GM21576 (cell line): ENCODE data around the gene TIGD1.

Experiments
- ATAC-seq: cut with Tn5 transposase; IDR thresholded peaks from one replicate; pipeline ENCODE4 v1.9.1; 2021; ENCODE audit warnings: mild to moderate bottlenecking, moderate library complexity; ENCODE audit not compliant: unreplicated experiment

Gene TIGD1

DNA sequence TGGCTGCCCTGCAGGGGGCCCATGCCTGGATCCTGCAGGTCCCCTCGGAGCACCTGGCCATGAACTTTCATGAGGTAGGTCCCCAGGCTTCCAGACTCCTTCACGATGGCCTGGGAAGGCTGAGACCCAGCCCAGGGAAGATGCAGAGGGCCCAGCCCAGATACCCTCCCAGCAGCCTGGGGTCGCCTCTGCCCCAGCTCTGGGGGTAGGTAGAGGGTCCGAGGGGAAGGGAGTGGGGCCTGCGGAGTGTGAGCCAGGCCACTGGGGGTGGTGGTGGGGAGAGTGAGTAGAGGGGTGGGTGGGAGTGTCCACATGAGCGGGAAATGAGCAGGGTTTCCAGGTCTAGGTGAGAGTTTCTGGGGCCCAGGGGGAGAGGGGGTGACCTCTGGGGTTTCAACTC lies 25.6 kb downstream of the TIGD1 start:
- no peak for ATAC-seq

GRCh38 chr2:232523682-232524597 lies 26.4 kb downstream of the TIGD1 start:
- ATAC-seq, result no peak

DNA sequence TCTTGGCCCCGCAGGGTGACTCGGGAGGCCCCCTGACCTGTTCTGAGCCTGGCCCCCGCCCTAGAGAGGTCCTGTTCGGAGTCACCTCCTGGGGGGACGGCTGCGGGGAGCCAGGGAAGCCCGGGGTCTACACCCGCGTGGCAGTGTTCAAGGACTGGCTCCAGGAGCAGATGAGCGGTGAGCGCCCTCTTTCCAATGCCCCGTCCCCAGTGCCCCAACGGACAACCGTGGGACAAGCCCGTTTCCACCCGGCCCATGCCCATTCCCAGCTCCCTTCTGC lies 27.0 kb downstream of the TIGD1 start:
- no peak for ATAC-seq

- ATAC-seq, result no peak
Observed at GRCh38 chr2:232522623-232523401, 27.5 kb downstream of the TIGD1 start.

- no peak for ATAC-seq
Observed at GRCh38 chr2:232521959-232522622, 28.3 kb downstream of the TIGD1 start.

DNA sequence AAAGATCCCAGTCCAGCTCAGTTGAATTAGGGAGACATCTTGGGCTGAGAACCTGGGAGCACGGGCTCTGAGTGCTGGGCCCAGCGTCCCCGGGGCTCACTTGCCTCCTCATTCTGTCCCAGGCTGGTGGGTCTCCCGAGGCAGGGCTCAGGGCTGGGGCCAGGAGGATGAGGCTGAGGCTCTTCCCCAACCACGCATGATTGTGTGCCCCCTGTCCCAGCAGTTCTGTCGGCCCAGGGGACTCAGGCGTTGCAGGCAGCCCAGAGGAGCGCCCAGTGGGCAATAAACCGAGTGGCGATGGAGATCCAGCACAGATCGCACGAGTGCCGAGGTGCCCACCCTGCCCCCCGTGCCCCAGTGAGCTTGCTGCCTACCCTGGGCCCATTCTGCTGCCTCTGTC lies 29.3 kb downstream of the TIGD1 start:
- ATAC-seq, result no peak

- no peak for ATAC-seq
Observed at GRCh38 chr2:232520489-232520888, 29.9 kb downstream of the TIGD1 start.

DNA sequence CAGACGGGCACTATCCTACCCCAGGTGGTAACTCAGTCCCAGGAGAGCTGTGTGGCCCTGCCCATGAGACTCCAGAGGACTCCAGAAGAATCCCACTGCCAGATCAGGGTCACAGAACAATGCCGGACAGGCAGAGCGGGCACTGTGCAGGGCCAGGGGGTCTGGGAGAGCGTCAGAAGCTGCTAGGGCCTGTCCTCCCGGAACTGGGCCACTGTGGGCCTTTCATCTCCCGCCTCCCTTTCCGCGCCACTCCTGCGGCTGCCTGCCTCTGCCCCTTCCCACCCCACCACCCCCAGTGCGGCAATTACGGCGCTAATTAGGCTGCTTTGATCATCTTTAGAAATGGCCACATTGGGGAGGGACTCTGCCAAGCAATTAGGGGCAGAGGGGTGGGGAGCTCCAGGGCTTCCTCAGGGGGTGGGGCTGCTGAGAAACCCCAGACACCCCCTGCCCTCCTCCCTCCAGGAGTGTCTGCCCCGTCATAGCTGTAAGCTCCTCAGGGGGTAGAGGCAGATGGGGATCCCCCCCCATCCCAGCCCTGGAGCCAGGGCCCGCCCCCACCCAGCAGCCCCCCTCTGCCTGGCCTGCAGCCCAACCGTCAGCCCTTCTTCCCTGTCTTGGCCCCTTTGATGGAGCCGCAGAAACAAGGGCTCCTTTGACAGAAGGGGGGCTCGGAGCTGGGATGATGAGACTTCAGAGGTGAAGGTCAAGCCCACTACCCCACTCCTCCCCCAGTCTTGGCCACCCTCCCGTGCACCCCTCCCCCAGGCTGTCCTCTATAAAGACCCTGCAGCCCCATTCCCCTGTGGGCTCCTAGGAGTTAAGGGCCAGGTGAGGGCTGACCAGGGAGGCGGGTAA lies 30.5 kb downstream of the TIGD1 start, which contains the start of gene PRSS56:
TSS of gene PRSS56 (plus strand) at position 808 of the 858 bp plus-strand sequence. CDS start 211 bp downstream, outside the sequence.
- ATAC-seq, result no peak

GRCh38 chr2:232518844-232519243 lies 31.5 kb downstream of the TIGD1 start:
- no peak for ATAC-seq

GRCh38 chr2:232516551-232516950 lies 33.8 kb downstream of the TIGD1 start:
- ATAC-seq, result no peak

DNA sequence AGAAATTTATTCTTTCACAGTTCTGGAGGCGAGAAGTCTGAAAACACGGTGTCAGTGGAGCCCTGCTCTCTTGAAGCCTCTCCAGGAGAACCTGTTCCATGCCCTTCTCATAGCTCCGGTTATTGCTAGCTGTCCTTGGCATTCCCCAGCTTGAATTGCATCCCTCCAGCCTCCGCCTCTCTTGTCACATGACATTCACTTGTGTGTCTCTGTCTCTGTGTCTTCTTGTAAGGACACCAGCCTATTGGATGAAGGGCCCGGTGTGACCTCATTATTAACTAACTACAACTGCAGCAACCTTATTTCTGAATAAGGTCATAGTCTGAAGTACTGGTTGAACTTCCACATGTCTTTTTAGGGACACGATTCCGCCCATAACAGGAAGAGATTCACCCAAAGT lies 34.7 kb downstream of the TIGD1 start:
- no peak for ATAC-seq

- ATAC-seq, result no peak
Observed at GRCh38 chr2:232513353-232513752, 37.0 kb downstream of the TIGD1 start.

- no peak for ATAC-seq
Observed at GRCh38 chr2:232512602-232513001, 37.8 kb downstream of the TIGD1 start.

DNA sequence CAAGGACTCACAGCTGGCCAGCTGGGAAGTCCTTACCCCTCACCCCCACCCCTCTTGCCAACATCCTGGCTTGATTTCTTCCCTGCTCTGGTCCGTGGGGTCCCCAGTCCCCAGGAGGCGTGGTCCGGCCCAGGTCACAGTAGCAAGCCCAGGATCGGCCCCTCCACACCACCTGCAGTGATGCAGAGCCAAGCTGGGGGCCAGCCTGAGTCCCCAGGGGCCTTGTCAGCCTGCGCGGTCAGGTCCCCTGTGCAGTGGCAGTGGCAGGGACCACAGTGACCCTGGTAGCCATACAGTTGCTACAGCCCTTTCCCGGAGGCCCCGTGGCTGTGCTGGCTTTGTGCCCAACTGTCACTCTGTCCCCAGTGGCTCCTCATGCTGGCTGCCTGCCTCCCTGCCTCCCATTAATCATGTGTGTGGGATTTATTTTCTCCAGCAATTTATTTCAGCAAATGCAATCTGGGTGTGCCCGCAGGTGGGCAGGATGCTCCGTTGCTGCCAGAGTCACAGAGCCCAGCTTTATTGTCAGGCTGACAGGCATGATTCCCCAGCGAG lies 38.9 kb downstream of the TIGD1 start:
- ATAC-seq, result no peak

DNA sequence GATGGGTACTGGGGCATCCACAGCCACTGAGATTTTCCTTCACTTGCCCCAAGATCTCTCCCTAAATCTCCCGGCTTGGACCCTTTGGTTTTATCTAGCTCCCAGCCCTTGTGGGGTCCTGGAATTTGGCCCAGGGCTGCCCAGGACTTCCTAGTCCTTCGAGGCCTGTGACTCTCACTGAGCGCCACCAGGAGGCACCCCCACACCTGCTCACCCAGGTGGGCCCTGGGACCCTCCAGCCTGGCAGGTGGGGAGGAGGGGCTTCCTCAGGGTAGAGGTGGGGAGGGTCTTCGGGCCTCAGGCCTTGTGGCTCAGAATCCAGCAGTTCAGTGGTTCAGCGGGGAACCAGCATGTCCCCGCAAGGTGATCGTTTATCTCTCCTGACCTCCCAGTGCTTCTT lies 42.1 kb downstream of the TIGD1 start:
- ATAC-seq, result no peak

GRCh38 chr2:232506709-232507108 lies 43.6 kb downstream of the TIGD1 start:
- ATAC-seq, result no peak

GRCh38 chr2:232505856-232506255 lies 44.5 kb downstream of the TIGD1 start:
- no peak for ATAC-seq

DNA sequence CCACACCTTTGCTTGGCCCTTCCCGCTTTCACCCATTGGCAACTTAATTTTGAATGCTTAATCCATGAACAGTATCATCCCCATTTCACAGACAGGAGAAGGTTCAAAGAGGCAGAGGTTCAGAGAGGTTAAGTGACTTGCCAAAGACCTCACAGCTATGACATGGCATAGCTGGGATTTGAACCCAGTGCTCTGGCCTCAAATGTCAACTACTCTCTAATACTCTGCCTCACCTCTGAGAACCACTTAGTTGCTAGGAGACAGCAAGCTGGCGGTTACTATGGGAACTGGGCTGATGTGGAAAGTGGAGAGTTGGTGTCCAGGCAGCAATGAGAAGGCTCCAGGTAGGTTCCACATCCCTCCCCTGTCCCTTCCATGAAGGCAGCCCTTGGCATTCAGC lies 45.9 kb downstream of the TIGD1 start:
- no peak for ATAC-seq

DNA sequence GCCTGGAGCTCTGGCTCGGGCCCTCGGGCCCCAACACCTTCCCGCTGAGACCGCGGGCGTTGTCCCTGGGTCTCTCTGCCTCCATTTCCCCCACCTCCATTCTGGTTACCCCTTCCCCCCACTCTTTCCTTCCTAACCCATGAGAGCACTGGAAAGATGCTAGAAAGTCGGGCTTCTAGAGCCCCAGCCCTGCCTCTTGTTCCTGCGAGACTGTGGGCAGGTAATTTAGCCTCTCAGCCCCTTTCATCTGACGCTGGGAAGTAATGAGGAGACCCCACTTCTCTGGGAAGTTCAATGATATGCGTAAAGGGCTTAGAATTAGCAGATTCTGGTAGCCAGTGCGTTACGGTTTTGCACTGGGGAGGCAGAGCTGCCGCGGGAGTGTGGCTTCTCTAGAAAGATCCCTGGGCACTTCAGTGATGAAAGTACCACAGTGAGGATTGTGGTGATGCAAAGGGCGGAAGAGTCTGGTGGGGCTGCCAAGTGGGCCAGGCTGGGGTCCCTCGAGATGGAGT lies 46.5 kb downstream of the TIGD1 start:
- ATAC-seq, result no peak
